Brain microvascular endothelial cell (primary cell): ENCODE data around the gene SERPINE1.

Experiments
- DNase-seq: peaks from one replicate; pipeline ENCODE4 v3.0.0-alpha.2; 2020
- H3K27ac ChIP-seq: fragments of 250-450 bp; sonication (Bioruptor Pico); 2 replicates; pipeline ENCODE4 v1.5.1; 2020; ENCODE audit warnings: mild to moderate bottlenecking, moderate library complexity
- H3K27me3 ChIP-seq: fragments of 250-450 bp; sonication (Bioruptor Pico); replicated peaks from 2 replicates; pipeline ENCODE4 v1.5.1; 2020; ENCODE audit warnings: mild to moderate bottlenecking
- H3K36me3 ChIP-seq: fragments of 250-450 bp; sonication (Bioruptor Pico); replicated peaks from 2 replicates; pipeline ENCODE4 v1.5.1; 2020; ENCODE audit warnings: mild to moderate bottlenecking
- H3K4me3 ChIP-seq: 2 replicates; pipeline ENCODE4 v1.5.1; 2011; ENCODE audit warnings: low read depth, mild to moderate bottlenecking, control low read depth, low read length, moderate library complexity
- CTCF ChIP-seq: IDR thresholded peaks from 2 replicates; pipeline ENCODE4 v1.5.1; 2011; ENCODE audit warnings: low read depth, mild to moderate bottlenecking, moderate library complexity, low read length, control low read depth, inconsistent platforms; ENCODE audit errors: missing control alignments
- in situ Hi-C: cut with HindIII; loops from 2 replicates; pipeline ENCODE4 v1.10.0; 2017; ENCODE audit warnings: low sequenced_read_pairs, low pct_ligation_motif_present

The SERPINE1 gene

DNA sequence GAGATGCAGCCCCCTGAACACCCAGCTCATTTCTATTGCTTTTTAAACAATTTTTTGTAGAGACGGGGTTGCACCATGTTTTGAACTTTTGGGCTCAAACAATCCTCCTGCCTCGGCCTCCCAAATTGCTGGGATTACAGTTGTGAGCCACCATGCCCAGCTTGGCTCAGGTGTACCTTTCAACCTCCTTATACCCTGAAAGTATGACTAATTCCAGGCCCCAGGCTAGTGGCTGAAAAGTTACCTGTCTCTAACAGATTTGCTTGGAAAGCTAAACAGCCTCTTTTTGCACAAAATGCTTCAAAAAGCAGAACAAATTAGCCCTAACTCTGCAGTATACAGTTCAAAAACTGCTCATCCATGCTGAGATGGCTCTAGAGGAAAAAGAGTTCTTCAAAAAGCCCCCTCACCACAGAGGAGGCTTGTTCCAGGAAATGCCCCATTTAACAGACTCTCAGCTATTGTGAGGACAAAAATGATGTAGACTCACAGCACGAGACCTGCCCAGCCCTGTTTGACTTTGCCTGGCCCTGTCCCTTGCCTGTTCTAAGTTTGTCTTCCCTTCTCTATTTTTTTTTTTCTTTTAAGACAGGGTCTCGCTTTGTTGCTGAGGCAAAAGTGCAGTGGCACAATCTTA is 14.0 kb downstream of the SERPINE1 start:
- in situ Hi-C loops: no loop called here

GRCh38 chr7:101151908-101152651 is 25.2 kb downstream of the SERPINE1 start:
- Histone ChIP-seq H3K4me3 (no peak overlapping the region), H3K27me3 (no peaks in the 10 kb centered on the region), H3K27ac (no peak overlapping the region), H3K36me3 (peaks cover 3% of the 10 kb centered on the region)
- TF ChIP-seq CTCF: no peak
- DNase-seq: no peak
- in situ Hi-C loops: loop anchor here (25.0 kb wide), 1 partner anchor 135 kb away; no protein-coding TSS in a partner anchor

More for the DNA sequence above, 14.0 kb downstream of the SERPINE1 start:
- DNase-seq: peak; percentile 46
- no peak overlapping the region for H3K27ac ChIP-seq
- no peaks in the 10 kb centered on the region for H3K27me3 ChIP-seq
- no peak overlapping the region for H3K4me3 ChIP-seq
- no peak for TF ChIP-seq CTCF
- H3K36me3 ChIP-seq: peaks cover 21% of the 10 kb centered on the region

- Histone ChIP-seq H3K4me3 (peak within 1 kb of the TSS; percentile 74), H3K36me3 (peaks cover 16% of the 10 kb centered on the region), H3K27me3 (no peaks in the 10 kb centered on the region), H3K27ac (no peak within 1 kb of the TSS)
- DNase-seq: peak; percentile 90
- in situ Hi-C loops: loop anchor here (25.0 kb wide), 1 partner anchor 133 kb away; no protein-coding TSS in a partner anchor
- TF ChIP-seq CTCF: no peak
Measured at GRCh38 chr7:101153969-101154692, 27.2 kb downstream of the SERPINE1 start, which contains the start of gene AP1S1. Gene AP1S1 (plus strand): TSS chr7:101154476. CDS start chr7:101154515, 39 bp downstream.

DNA sequence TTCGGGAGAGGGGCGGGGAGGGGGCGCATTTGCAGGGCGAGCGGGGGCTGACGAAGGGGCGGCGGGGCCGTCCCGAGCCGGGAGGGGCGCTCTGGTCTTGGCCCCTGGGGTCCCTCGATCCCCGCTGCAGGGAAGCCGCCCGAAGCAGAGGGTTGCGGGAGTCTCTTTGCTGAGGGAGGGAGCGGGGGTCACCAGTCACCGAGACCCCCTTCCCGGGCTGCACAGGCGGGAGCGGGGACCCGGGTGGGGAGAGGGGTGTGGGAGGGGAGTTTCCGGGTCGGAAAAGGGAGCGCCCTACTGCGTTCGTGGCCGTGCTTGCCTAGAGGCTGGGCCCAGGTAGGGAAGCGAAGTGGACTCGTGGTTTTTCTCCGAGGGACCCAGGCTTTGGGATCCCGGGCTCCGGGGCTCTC is 27.8 kb downstream of the SERPINE1 start:
- TF ChIP-seq CTCF: no peak
- Histone ChIP-seq H3K27me3 (no peaks in the 10 kb centered on the region), H3K4me3 (peak overlapping the region; percentile 74), H3K27ac (no peak overlapping the region), H3K36me3 (peaks cover 19% of the 10 kb centered on the region)
- DNase-seq: no peak
- in situ Hi-C loops: loop anchor here (25.0 kb wide), 1 partner anchor 133 kb away; no protein-coding TSS in a partner anchor

DNA sequence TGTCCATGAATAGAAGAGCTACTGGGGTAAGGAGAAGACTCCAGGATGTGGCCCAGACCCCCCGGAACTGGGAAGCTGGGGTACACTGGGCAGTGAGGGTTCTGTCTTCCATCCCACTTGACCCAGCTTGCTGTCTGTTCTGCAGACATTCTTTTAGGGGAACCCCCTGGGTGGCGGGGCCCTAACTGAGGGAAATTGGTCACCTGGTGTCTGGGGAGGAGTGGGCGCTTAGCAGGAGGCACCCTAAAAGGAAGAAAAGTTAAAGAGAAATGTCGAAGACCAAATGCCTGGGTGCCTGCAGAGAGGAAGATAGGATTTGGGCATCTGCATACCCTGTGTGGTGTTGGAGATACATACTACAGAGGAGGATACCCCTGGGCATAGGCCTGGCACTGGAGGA is 28.4 kb downstream of the SERPINE1 start:
- TF ChIP-seq CTCF: no peak
- Histone ChIP-seq H3K27me3 (no peaks in the 10 kb centered on the region), H3K27ac (no peak overlapping the region), H3K4me3 (peak overlapping the region; percentile 74), H3K36me3 (peaks cover 25% of the 10 kb centered on the region)
- no peak for DNase-seq
- in situ Hi-C loops: loop anchor here (25.0 kb wide), 1 partner anchor 132 kb away; no protein-coding TSS in a partner anchor
